GM23248 (cell line): ENCODE data around the gene ENSA. TPM values are rescaled to one million over a fixed set of nuclear protein-coding genes. Genes with fewer than 3 reads are reported as not detected.
"Not testable (repeated sequence)": the region's sequence is repeated elsewhere in the genome, so short reads cannot be mapped to it uniquely, and the experiment has no call there.

Source experiments
- DNase-seq: peaks from one replicate; pipeline ENCODE4 v3.0.0-alpha.2; 2015
- H2AFZ ChIP-seq: fragments of 200-600 bp; sonication (generic); 2 replicates; pipeline ENCODE4 v1.6.1; 2016; ENCODE audit warnings: antibody characterized with exemption
- H3F3A ChIP-seq: fragments of 200-600 bp; sonication (generic); 2 replicates; pipeline ENCODE4 v1.6.1; 2016; ENCODE audit warnings: mild to moderate bottlenecking, antibody characterized with exemption, mixed run types; ENCODE audit not compliant: insufficient read depth
- H3K27ac ChIP-seq: fragments of 200-600 bp; sonication (generic); 2 replicates; pipeline ENCODE4 v1.5.1; 2016; ENCODE audit warnings: mild to moderate bottlenecking
- H3K27me3 ChIP-seq: fragments of 200-600 bp; sonication (generic); replicated peaks from 2 replicates; pipeline ENCODE4 v1.6.1; 2016; ENCODE audit warnings: mild to moderate bottlenecking; ENCODE audit not compliant: insufficient read depth
- H3K36me3 ChIP-seq: fragments of 200-600 bp; sonication (generic); 2 replicates; pipeline ENCODE4 v1.6.1; 2016; ENCODE audit warnings: low read depth, mild to moderate bottlenecking
- H3K4me1 ChIP-seq: fragments of 200-600 bp; sonication (generic); 2 replicates; pipeline ENCODE4 v1.6.1; 2016; ENCODE audit warnings: mild to moderate bottlenecking; ENCODE audit not compliant: insufficient read depth
- H3K4me2 ChIP-seq: fragments of 200-600 bp; sonication (generic); one replicate; pipeline ENCODE4 v1.6.1; 2016; ENCODE audit warnings: mild to moderate bottlenecking; ENCODE audit not compliant: unreplicated experiment
- H3K4me3 ChIP-seq: fragments of 200-600 bp; sonication (generic); 2 replicates; pipeline ENCODE4 v1.5.1; 2016; ENCODE audit warnings: mild to moderate bottlenecking
- H3K79me2 ChIP-seq: fragments of 200-600 bp; sonication (generic); 2 replicates; pipeline ENCODE4 v1.6.1; 2016; ENCODE audit warnings: mild to moderate bottlenecking; ENCODE audit not compliant: insufficient read depth
- H3K9ac ChIP-seq: fragments of 200-600 bp; sonication (generic); 2 replicates; pipeline ENCODE4 v1.6.1; 2016; ENCODE audit warnings: mild to moderate bottlenecking
- H3K9me2 ChIP-seq: fragments of 200-600 bp; sonication (generic); 2 replicates; pipeline ENCODE4 v1.6.1; 2016; ENCODE audit warnings: mixed run types, mild to moderate bottlenecking, moderate library complexity; ENCODE audit not compliant: insufficient read depth
- H3K9me3 ChIP-seq: fragments of 200-600 bp; sonication (generic); one replicate; pipeline ENCODE4 v1.6.1; 2017; ENCODE audit warnings: low read depth
- H4K20me1 ChIP-seq: fragments of 200-600 bp; sonication (generic); 2 replicates; pipeline ENCODE4 v1.6.0; 2016; ENCODE audit not compliant: insufficient read depth
- EZH2 ChIP-seq: fragments of 200-600 bp; sonication (generic); IDR thresholded peaks from 2 replicates; pipeline ENCODE4 v1.6.1; 2018; ENCODE audit warnings: antibody characterized with exemption, mild to moderate bottlenecking; ENCODE audit not compliant: insufficient read depth, poor library complexity, severe bottlenecking
- EZH2phosphoT487 ChIP-seq: fragments of 200-600 bp; sonication (generic); IDR thresholded peaks from 2 replicates; pipeline ENCODE4 v1.6.1; 2018; ENCODE audit warnings: antibody characterized with exemption, moderate library complexity, mild to moderate bottlenecking, low read depth; ENCODE audit not compliant: insufficient read depth
- WGBS, 2 experiments: methylation state at CpG; one replicate each; pipeline ENCODE4 v1.1.6; 2015 to 2017; ENCODE audit warnings: low lambda C conversion rate in 2 of 2, low coverage in 1 of 2; ENCODE audit errors: missing lambda C conversion rate in 2 of 2; 5-methylcytosine and 5-hydroxymethylcytosine counted together
- in situ Hi-C: fragments of 300-500 bp; cut with MboI; formaldehyde crosslinking; loops from 2 replicates; pipeline ENCODE4 v1.15.0; 2020
- polyA plus RNA-seq: library from polyadenylated mRNA; unstranded; fragments of >200 nt; fragmentation: Nextera tagmentation; extraction: Ambion mirVana; gene quantifications from 2 replicates; pipeline ENCODE4 v1.2.1, GENCODE V29; 2016
- total RNA-seq: library from RNA; depleted of rRNA; stranded (reverse); fragments of >200 nt; shearing (Covaris generic); gene quantifications from 2 replicates; pipeline ENCODE4 v1.2.3, GENCODE V29; 2014

Gene ENSA
- total and polyA plus RNA-seq, 2 experiments from 2014 or later = 44.4 to 54.3 TPM

GRCh38 chr1:150596095-150596892, 33.1 kb downstream of the ENSA start:
- H3K27me3 ChIP-seq = no peaks in the 10 kb centered on the region
- 94 to 95% methylated on average over 7 of the region's 7 CpGs for WGBS, 2 experiments
- no peaks in the 10 kb centered on the region for H3K9me3 ChIP-seq
- no peak overlapping the region for H3K9ac ChIP-seq
- peak; percentile 85 for DNase-seq
- TF ChIP-seq EZH2phosphoT487 (no peak), EZH2 (no peak)
- no peaks in the 10 kb centered on the region for H4K20me1 ChIP-seq
- no peaks in the 10 kb centered on the region for H3K79me2 ChIP-seq
- H2AFZ ChIP-seq = no peak overlapping the region
- peak overlapping the region; percentile 37 for H3K27ac ChIP-seq
- H3K9me2 ChIP-seq = no peaks in the 10 kb centered on the region
- in situ Hi-C loops = no loop called here
- no peak overlapping the region for H3K4me3 ChIP-seq
- H3K4me1 ChIP-seq = peaks cover 9% of the 10 kb centered on the region; the same call in 1 of the 2 replicates
- H3F3A ChIP-seq = peaks cover 16% of the 10 kb centered on the region; the same call in 1 of the 2 replicates
- no peaks in the 10 kb centered on the region for H3K36me3 ChIP-seq
- no peak overlapping the region for H3K4me2 ChIP-seq

- H3K36me3 ChIP-seq = peaks cover 10% of the 10 kb centered on the region
- H3K4me2 ChIP-seq = no peak overlapping the region
- in situ Hi-C loops = no loop called here
- peak; percentile 38 for DNase-seq
- TF ChIP-seq EZH2 (no peak), EZH2phosphoT487 (no peak)
- H3F3A ChIP-seq = peaks cover 28% of the 10 kb centered on the region
- H3K79me2 ChIP-seq = peaks cover 43% of the 10 kb centered on the region
- H4K20me1 ChIP-seq = peaks cover 6% of the 10 kb centered on the region; the same call in 1 of the 2 replicates
- H3K9me2 ChIP-seq = no peaks in the 10 kb centered on the region
- no peaks in the 10 kb centered on the region for H3K27me3 ChIP-seq
- H3K4me1 ChIP-seq = peaks cover 12% of the 10 kb centered on the region
- H3K27ac ChIP-seq = no peak overlapping the region
- WGBS, 2 experiments = 100% methylated on average over 2 of the region's 2 CpGs
- no peaks in the 10 kb centered on the region for H3K9me3 ChIP-seq
- no peak overlapping the region for H2AFZ ChIP-seq
- no peak overlapping the region for H3K9ac ChIP-seq
- no peak overlapping the region for H3K4me3 ChIP-seq
Measured at GRCh38 chr1:150582371-150582770, 47.0 kb downstream of the ENSA start.

GRCh38 chr1:150581962-150582361, 47.5 kb downstream of the ENSA start:
- in situ Hi-C loops, H3K9me3 ChIP-seq, H3K27ac ChIP-seq: not testable (repeated sequence)

GRCh38 chr1:150581437-150581836, 48.0 kb downstream of the ENSA start:
- H3K27ac ChIP-seq, H3K27me3 ChIP-seq, H2AFZ ChIP-seq, H3K9me3 ChIP-seq, H3K9ac ChIP-seq, in situ Hi-C loops, DNase-seq, H3K9me2 ChIP-seq, H3K4me2 ChIP-seq, H3K4me3 ChIP-seq: not testable (repeated sequence)
- Histone ChIP-seq H4K20me1 (peaks cover 16% of the 10 kb centered on the region; the same call in 1 of the 2 replicates), H3F3A (peaks cover 37% of the 10 kb centered on the region), H3K4me1 (peaks cover 12% of the 10 kb centered on the region), H3K36me3 (peaks cover 19% of the 10 kb centered on the region), H3K79me2 (peaks cover 53% of the 10 kb centered on the region)
- WGBS, 2 experiments = 94 to 96% methylated on average over 7 of the region's 7 CpGs

More at GRCh38 chr1:150581962-150582361, 47.5 kb downstream of the ENSA start:
- not testable (repeated sequence) for H3K9me2 ChIP-seq, DNase-seq, H3K4me2 ChIP-seq, H3K4me3 ChIP-seq, H2AFZ ChIP-seq, H3K9ac ChIP-seq, H3K27me3 ChIP-seq
- Histone ChIP-seq H4K20me1 (peaks cover 11% of the 10 kb centered on the region; the same call in 1 of the 2 replicates), H3K36me3 (peaks cover 14% of the 10 kb centered on the region), H3F3A (peaks cover 32% of the 10 kb centered on the region), H3K79me2 (peaks cover 48% of the 10 kb centered on the region), H3K4me1 (peaks cover 12% of the 10 kb centered on the region)
- WGBS, 2 experiments = 96 to 97% methylated on average over 13 to 14 of the region's 14 CpGs

GRCh38 chr1:150580966-150581365, 48.4 kb downstream of the ENSA start:
- H3K4me3 ChIP-seq, H3K27me3 ChIP-seq, H3K9me2 ChIP-seq, DNase-seq, H3K9me3 ChIP-seq, in situ Hi-C loops, H3K4me2 ChIP-seq, H2AFZ ChIP-seq, H3K27ac ChIP-seq, H3K9ac ChIP-seq: not testable (repeated sequence)
- peaks cover 13% of the 10 kb centered on the region for H3K4me1 ChIP-seq
- peaks cover 58% of the 10 kb centered on the region for H3K79me2 ChIP-seq
- H4K20me1 ChIP-seq = peaks cover 21% of the 10 kb centered on the region; the same call in 1 of the 2 replicates
- H3K36me3 ChIP-seq = peaks cover 24% of the 10 kb centered on the region
- peaks cover 42% of the 10 kb centered on the region for H3F3A ChIP-seq
- WGBS, 2 experiments = 82 to 100% methylated on average over 3 of the region's 3 CpGs
